Mononuclear cell (primary cell): ENCODE results near the gene C19orf25. TPM values are rescaled to one million over a fixed set of nuclear protein-coding genes. Genes with fewer than 3 reads are reported as not detected.
A peak's percentile ranks its signal among the peaks of the same experiment; 100 is the strongest.

Experiments
- H3K27me3 ChIP-seq: 2 replicates; pipeline ENCODE4 v1.6.0; 2011; ENCODE audit warnings: low read length, control low read depth; ENCODE audit not compliant: insufficient read depth
- H3K4me1 ChIP-seq: 2 replicates; pipeline ENCODE4 v1.5.1; 2011; ENCODE audit warnings: mild to moderate bottlenecking, low read length, control low read depth; ENCODE audit not compliant: insufficient read depth
- H3K4me3 ChIP-seq: 2 replicates; pipeline ENCODE4 v1.5.1; 2011; ENCODE audit warnings: mild to moderate bottlenecking, low read length, moderate library complexity
- H3K9me3 ChIP-seq: 2 replicates; pipeline ENCODE4 v1.5.1; 2011; ENCODE audit warnings: low read depth, mild to moderate bottlenecking, control low read depth, low read length
- total RNA-seq: library from RNA; depleted of rRNA; stranded (reverse); fragments of >200 nt; gene quantifications from one replicate; pipeline ENCODE4 v1.2.3, GENCODE V29; 2012

C19orf25 gene
- total RNA-seq, 1 donor: 11.4 TPM

DNA sequence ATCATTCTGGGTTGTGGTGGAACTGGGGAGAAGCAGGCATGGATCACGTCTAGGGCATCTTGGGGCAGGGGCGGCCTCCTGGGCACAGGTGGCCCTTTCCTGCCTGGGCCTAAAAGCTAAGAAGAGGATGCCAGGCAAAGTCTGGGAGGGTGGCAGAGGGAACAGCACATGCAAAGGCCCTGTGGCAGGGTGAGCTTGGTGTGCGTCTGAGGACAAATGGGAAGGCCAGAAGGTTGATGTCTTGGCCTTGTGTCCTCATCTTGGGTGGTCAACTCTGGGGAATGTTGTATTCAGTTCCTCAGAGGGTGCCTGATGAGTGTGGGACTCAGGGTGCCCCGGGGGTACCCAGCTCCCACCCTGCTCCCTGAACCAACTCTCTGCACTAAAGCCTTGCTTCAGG is 39.5 kb upstream of the C19orf25 start:
- Histone ChIP-seq H3K27me3 (peaks cover 11% of the 10 kb centered on the region), H3K4me1 (peaks cover 2% of the 10 kb centered on the region), H3K4me3 (no peak overlapping the region), H3K9me3 (no peaks in the 10 kb centered on the region)

DNA sequence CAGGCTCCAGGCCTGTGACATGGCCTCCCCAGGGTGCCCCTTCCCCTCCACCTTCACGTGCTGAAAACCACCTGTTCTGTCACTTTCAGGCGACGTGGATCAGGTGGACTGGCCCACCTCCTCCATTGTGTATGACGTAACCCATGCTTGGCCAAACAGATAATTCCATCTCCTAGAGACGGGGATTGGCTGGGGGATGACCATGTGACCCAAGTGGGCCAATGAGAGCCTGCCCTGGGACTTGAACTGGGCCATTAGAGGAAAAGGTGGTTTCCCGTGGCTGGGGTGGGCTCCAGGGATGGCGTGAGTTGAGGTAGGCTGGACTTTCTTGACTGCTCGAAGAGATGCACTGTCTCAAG is 37.4 kb upstream of the C19orf25 start:
- Histone ChIP-seq H3K9me3 (no peaks in the 10 kb centered on the region), H3K4me1 (peaks cover 6% of the 10 kb centered on the region), H3K4me3 (no peak overlapping the region), H3K27me3 (peaks cover 3% of the 10 kb centered on the region)

DNA sequence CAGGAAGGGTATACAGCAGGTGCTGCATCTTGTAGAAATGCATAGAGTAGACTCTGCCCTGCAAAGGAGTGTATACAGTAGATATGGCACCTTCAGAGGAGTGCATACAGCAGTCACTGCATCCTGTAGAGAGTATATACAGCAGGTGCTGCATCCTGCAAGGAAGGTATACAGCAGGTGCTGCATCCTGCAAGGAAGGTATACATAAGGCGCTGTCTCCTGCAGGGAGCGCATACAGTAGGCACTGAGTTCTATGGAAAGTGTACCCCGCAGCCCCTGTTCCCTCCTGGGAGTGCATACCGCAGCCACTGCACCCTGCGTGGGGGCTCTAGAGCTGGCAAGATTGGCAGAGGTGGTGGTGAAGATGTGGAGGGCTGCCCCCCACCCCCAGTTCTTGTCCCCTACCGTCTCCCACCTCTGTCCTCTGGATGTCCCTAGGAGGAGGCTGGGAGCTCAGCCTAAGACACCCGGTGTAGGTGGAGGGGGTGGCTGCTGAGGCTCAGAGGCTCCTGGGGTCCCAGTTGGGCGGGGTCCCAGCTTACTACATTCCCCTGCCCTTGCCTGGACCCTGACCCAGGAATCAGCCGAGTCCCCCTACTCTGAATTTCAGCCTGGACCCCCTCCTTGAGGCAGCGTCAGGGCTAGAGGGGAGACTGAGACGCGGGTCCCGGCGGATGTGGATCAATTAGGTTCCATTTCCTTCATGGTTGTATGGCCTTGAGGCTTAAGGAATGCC is 36.1 kb upstream of the C19orf25 start:
- peaks cover 3% of the 10 kb centered on the region for H3K27me3 ChIP-seq
- H3K4me1 ChIP-seq: peaks cover 6% of the 10 kb centered on the region
- no peak overlapping the region for H3K4me3 ChIP-seq
- H3K9me3 ChIP-seq: no peaks in the 10 kb centered on the region

DNA sequence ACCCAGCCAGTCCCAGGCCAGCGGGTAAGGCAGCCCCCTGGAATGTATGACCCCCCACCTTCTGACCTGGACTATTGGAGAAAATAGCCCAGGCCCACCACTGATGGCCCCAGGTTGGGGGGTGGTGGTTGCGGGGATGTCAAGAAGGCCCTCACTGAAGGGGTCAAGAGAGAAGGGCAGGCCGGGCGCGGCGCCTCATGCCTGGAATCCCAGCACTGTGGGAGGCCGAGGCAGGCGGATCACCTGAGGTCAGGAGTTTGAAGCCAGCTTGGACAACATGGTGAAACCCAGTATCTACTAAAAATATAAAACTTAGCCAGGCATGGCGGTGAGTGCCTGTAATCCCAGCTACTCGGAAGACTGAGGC is 35.3 kb upstream of the C19orf25 start:
- Histone ChIP-seq H3K4me1 (peaks cover 6% of the 10 kb centered on the region), H3K9me3 (no peaks in the 10 kb centered on the region), H3K4me3 (no peak overlapping the region), H3K27me3 (peaks cover 7% of the 10 kb centered on the region)

DNA sequence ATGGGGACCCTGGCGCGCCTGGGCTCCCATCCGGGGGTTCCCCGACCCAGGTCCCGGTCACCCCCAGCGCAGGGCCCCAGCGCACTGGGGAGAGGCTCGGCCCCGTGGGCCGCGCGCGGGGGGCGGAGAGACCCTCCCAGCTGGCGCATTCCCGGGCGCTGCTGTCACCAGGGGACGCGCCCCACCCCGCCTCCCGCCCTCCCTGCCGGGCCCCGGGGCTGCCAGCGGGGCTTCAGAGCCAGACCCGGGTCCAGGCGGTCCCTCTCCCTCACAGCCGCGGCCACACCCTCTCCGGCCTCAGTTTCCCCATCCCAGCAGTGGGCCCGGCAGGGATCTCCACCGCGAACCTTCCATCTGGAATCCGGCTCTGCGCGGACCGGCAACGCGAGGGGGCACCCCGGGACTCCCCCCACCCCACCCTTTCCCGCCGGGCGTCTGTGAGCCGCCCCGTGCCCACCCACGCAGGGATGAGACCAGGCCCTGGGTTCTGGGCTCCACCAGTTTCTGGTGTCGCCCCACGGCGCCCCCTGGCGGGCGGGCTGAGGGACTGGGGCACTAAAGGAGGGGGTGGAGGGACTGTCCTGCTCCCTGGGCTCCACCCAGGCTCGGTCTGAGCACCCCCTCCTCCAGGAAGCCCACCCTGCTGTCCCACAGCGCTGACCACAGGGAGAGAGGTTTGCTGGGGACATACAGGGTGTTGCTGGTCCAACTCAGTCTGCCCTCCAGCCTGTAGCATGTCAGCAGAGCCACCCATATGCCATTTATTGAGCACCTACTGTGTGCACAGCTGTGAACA is 34.7 kb upstream of the C19orf25 start:
- Histone ChIP-seq H3K4me3 (no peak overlapping the region), H3K4me1 (peaks cover 6% of the 10 kb centered on the region), H3K9me3 (no peaks in the 10 kb centered on the region), H3K27me3 (peaks cover 8% of the 10 kb centered on the region)

DNA sequence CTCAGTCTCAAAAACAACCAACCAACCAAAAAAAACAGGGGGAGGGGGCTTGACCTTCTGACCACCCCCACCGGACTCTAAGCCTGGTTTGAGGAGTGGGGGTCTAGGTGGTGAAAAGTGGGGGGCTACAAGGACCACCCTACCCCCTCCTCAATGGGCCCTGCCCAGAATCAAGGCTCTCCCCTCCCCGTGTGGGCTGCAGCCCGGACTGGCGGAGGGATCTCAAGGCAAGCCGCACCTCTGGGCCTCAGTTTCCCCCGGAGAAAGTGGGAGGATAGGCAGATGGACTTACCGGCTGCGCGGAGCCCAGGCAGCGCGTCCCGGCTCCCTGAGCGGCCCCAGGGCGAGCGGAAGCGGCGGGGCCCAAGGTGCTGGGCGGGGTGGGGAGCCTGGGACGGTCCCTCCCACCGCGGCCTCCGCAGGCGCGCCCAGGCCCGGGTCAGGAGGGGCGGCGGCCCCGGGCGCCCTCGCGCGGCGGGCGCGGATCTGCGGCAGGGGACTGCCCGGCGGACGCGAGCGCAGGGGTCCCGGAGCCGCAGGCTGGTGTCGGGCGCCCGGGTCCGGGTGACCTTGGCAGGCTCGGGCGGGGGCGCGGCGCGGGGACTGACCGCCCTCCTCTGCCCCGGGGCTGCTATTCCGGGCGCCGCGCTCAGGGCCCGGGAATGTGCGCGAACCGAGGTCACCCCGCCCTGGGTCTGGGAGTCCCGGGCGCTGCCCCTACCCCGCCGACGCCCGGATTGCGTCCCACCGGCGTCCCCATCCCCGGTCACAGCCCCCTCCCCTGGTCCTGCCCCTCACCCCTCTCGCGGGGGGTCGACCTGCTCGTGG is 33.9 kb upstream of the C19orf25 start, which contains the start of gene ADAMTSL5:
Gene ADAMTSL5, minus strand, starts transcription at position 349 of the 828 bp plus-strand sequence. CDS start 2,076 bp downstream, outside the sequence.
- peaks cover 10% of the 10 kb centered on the region for H3K27me3 ChIP-seq
- peak within 1 kb of the TSS; percentile 18 for H3K4me3 ChIP-seq
- no peaks in the 10 kb centered on the region for H3K9me3 ChIP-seq
- H3K4me1 ChIP-seq: peaks cover 11% of the 10 kb centered on the region

DNA sequence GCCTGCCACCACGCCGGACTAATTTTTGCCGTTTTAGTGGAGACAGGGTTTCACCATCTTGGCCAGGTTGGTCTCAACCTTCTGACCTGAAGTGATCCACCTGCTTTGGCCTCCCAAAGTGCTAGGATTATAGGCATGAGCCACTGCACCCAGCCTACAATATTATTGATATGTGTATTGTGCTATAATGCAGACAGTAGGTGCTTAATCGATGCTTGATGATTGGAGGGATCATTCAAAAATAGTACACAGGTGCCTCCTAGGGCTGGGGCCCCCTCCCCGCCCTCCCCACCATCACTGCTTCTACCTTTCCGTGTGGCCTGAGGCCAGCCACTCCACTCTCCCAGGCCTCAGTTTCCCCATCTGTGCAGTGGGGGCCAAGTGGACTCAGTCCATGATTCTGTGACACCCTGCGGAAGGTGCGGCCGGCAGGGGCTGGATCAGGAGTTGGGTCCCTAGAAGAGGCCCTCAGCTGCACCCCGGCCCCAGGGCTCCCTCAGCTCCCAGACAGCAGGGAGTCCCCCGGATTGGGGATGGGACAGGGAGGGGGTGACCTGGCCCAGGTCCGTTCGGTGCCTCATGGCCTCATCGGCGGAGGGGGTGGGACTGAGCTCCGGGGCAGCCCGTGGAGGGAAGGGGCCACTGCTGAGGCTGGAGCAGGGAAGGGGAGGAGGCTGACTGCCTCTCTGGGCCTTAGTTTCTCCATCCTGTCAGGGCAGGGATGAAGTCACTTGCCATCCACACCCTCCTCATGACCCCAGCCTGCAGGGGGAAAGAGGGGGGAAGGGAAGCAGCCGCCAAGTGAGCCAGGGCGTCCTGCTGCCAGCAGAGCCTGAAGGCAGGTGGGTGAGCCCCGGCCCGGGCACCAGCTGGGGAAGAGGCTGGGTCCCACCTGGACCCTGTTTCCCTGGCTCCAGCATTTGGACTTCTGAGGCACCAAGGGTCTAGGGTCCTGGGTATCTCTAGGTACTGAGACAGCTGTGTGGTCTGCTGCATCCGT is 32.6 kb upstream of the C19orf25 start:
- Histone ChIP-seq H3K4me1 (peaks cover 19% of the 10 kb centered on the region), H3K4me3 (no peak overlapping the region), H3K9me3 (no peaks in the 10 kb centered on the region), H3K27me3 (peaks cover 10% of the 10 kb centered on the region)

DNA sequence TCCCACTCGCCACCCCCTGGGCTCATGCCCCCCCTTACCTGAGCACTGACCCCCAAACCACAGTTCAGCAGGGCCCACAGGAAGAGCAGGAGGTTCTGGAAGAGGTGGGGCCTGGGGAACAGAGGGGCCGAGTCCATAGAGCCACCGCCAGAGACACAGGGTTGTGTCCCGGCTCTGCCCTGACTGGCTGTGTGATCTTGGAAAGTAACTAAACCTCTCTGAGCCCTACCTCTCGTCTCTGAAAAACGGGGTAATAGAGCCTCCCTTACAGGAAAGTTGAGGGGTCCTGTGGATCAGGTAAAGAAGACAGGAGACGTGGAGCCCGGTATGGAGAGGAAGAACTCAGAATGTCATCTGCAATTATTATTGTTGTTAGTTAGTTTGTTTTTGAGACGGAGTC is 31.8 kb upstream of the C19orf25 start:
- Histone ChIP-seq H3K9me3 (no peaks in the 10 kb centered on the region), H3K4me3 (no peak overlapping the region), H3K27me3 (peaks cover 10% of the 10 kb centered on the region), H3K4me1 (peaks cover 19% of the 10 kb centered on the region)

DNA sequence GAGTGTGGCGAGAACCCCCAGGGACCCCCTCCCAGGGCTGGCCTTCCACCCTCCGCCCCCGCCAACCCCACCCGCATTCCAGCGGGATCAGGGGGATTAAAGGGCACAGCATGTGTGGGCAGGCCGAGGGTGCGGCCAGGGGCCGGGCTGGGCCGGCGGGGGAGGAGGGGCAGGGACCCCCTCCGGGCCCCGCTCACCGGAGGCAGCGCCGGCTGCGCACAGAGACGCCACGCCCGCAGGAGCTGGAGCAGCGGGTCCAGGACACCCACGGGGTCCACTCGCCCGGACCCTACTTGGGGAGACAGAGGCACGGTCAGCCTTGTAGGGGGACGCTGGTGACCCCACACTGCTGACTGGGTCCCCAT is 31.4 kb upstream of the C19orf25 start:
- H3K27me3 ChIP-seq: peaks cover 10% of the 10 kb centered on the region
- H3K9me3 ChIP-seq: no peaks in the 10 kb centered on the region
- H3K4me3 ChIP-seq: no peak overlapping the region
- H3K4me1 ChIP-seq: peaks cover 19% of the 10 kb centered on the region

DNA sequence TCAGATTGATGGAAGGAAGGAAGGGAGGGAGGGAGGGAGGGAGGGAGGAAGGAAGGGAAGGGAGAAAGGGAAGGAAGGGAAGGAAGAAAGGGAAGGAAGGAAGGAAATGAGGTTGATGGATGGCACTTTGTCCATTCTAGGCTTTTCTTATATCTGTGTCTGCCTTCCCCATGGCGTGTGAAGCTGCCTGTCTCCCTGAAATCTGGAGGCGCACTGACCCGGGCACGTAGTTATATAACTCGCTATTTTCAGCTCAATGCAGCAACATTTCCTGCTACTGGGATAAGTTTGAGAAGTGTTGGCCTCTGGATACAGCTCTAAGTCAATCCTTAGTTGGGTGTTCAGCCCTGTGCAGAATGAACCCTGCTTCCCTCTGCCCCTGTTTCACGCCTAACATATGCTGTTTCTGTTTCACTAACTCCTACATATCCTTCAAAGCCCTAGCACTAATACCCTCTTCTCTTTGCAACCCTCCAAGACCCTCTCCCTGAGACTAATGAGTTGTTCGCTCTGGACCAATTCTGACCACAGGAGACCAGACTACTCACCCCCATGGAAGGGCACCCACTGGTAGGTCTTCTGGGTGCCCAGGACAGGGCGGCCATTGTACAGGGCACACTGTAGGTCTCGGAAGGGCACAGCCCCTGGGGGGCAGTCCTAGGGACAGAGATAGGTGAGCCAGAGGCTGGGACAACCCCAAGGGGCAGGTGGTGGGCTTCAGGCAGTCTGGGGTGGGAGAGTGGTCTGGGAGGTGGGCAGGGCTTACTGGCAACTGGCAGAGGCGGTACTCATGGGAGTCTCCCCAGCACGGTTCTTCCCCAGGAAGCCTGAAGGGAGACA is 30.8 kb upstream of the C19orf25 start:
- Histone ChIP-seq H3K4me1 (peaks cover 19% of the 10 kb centered on the region), H3K9me3 (no peaks in the 10 kb centered on the region), H3K27me3 (peaks cover 8% of the 10 kb centered on the region), H3K4me3 (no peak overlapping the region)

DNA sequence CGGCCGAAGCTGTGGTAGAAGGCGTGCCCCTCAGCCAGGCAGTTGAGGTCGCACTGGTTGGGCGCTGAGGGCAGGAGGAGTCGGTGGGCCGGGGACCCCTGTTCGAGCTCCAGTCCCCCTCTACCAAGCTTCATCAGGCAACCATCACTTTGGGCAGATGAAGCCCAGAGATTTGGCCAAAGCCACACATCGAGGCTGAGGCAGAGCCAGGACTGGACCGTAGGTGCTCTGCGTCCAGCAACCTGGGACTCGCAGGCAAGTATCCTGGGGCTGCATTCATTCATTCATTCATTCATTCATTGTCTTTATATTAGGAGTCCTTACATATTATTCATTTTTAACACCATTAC is 29.5 kb upstream of the C19orf25 start:
- Histone ChIP-seq H3K27me3 (peaks cover 13% of the 10 kb centered on the region), H3K4me1 (peaks cover 18% of the 10 kb centered on the region), H3K4me3 (no peak overlapping the region), H3K9me3 (no peaks in the 10 kb centered on the region)

DNA sequence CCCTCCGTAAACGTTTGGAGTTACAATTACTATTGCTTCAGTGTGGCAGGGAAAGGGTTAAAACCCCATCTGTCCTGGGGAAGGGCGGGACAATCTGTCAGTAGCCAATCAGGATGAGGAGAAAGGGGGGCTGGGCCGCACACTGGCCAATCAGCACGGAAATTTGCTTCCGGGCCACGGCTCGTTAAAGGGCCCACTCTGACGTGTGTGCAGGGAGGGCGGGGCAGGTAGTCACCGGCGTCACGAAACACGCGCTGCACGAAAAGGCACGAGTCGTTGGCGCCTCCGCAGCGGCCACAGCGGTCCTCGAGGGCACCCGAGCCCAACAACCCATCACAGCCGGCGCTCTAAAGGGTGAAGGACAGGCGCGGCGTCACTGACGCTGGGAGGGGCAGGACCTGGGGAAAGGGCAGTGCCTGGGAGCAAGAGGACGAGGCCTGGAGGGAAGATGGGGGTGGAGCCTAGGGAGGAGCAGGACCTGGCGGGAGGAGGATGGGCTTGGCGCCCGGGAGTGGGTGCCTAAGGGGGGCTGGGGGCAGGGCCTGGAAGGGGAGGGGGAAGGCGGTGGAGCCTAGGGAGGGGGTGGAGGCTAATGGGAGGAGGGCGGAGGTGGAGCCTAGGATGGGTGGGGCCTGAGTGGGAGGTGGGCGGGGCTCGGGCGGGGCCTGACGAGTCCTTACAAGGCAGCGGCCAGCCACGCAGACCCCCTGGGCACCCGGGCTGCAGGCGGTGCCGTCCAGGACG is 28.9 kb upstream of the C19orf25 start:
- H3K4me1 ChIP-seq: peaks cover 23% of the 10 kb centered on the region
- peaks cover 14% of the 10 kb centered on the region for H3K27me3 ChIP-seq
- peak overlapping the region; percentile 16 for H3K4me3 ChIP-seq
- no peaks in the 10 kb centered on the region for H3K9me3 ChIP-seq

DNA sequence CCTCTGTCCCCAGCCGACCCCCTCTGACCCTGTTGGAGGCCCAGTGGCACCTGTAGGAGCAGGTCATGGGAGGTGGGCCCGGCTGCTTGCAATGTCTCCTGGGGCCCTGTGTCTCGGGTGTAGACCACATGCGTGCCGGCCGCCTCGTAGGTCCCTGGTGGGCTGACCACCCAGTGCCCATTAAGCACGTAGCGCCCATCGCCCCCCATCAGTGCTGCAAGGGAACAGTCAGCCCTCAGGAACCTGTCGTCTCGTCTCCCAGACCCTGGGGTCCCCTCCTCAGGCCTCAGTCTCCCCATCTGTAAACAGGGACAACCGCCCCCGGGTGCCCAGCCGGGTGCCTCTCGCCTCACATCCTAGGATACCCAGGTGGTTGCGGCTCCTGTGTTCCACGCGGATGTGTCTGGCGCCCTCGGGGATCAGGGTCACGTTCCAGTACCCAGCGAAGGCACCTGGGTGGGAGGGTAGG is 28.2 kb upstream of the C19orf25 start:
- H3K27me3 ChIP-seq: peaks cover 16% of the 10 kb centered on the region

More for the DNA sequence above, 28.2 kb upstream of the C19orf25 start:
- H3K4me3 ChIP-seq: no peak overlapping the region
- H3K9me3 ChIP-seq: no peaks in the 10 kb centered on the region
- H3K4me1 ChIP-seq: peaks cover 20% of the 10 kb centered on the region
